ENCODE data around the gene GFY. TPM values are rescaled to one million over a fixed set of nuclear protein-coding genes. Genes with fewer than 3 reads are reported as not detected.
A peak's percentile ranks its signal among the peaks of the same experiment; 100 is the strongest.

The GFY gene
- total and polyA plus RNA-seq, 10 of the 15 experiments (the other 5 are each of a cell fraction or from before 2014, with no cell fraction given): 0.05 TPM; not detected in 9

DNA sequence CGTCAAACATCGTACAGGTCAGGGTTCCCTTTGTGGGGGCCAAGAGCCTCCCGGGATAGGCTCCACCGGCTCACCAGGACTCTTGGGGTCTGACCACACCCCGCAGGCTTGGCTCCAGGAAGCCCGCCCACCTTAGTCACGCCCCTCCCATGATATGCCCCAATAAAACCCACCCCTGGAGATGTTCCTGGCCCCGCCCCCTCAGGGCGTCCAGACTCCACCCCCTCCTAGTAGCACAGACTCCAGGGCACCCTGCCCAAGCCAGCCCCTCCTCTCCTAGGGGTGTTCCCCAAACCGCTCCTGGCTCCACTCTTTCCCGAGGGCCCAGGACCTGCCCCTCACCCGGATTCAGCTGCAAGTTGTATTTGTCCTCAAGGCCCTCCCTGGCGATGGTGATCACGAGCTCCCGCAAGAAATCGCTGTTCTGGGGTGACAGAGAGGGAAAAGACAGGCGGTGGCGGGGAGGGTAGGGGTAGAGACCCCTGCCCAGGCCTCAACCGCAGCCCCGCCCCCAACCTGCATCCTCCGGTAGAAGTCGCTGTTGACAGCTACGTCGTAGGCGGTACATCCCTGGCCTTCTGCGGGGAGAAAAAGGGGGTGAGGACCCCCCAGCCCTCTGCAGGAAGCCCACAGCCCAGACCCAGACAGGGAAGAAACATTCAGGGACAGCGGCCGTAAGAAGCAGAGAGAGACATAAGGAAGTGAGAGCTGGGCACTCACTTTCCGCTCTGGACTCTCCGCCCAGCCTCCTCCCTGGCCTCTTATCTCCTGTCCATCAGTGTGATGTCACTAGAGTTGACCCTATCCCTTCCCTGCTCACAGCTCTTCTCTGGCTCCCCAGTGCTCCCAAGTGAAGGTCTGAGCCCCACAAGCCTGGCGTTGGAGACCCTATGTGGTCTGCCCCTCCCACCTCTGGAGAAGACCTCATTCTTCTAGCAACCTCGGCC lies 22.6 kb downstream of the GFY start:
- FAIRE-seq (no peak), DNase-seq (ENCODE audit: low read depth, low spot score) (no peak), ATAC-seq (no peak)
- peaks cover 19% of the 10 kb centered on the region for H3K79me2 ChIP-seq (ENCODE audit: control insufficient read depth, insufficient read depth, low read length)
- POLR2A ChIA-PET: interaction anchor here (2.4 kb wide), 1 partner anchor 23 kb away, joined by 5 read pairs; no protein-coding TSS in a partner anchor
- RAD21 ChIA-PET (ENCODE audit: unreplicated experiment): no interaction called here
- H3K4me1 ChIP-seq (ENCODE audit: control insufficient read depth, insufficient read depth, low read length): peaks cover 5% of the 10 kb centered on the region
- no peak overlapping the region for H3K4me2 ChIP-seq (ENCODE audit: control insufficient read depth, insufficient read depth)
- CTCF ChIA-PET: interaction anchor here (0.6 to 1.3 kb wide), 3 partner anchors 25 to 170 kb away, joined by 3 to 5 read pairs (median 3); partner anchors contain the start of gene FLT3LG
- SMC1A ChIA-PET (ENCODE audit: uncharacterized antibody, unreplicated experiment): interaction anchor here (0.9 to 3.4 kb wide), 2 partner anchors 23 to 26 kb away, joined by 4 to 11 read pairs; partner anchors contain the start of gene FLT3LG
- BruUV-seq (replicated peaks): TSS peak; percentile 10
- WGBS (ENCODE audit: insufficient coverage, insufficient replicate concordance, low lambda C conversion rate, missing lambda C conversion rate): 93% methylated on average over 27 of the region's 32 CpGs
- H3K27ac ChIP-seq (ENCODE audit: control insufficient read depth, insufficient read depth): no peak overlapping the region
- H3K9ac ChIP-seq (ENCODE audit: control insufficient read depth, insufficient read depth, low read length): no peak overlapping the region
- intact Hi-C loops (cut with micrococcal nuclease; ENCODE audit: unreplicated experiment) (no loop called here), in situ Hi-C loops (cut with MboI) (no loop called here)
- no peak overlapping the region for H2AFZ ChIP-seq (ENCODE audit: control insufficient read depth, low read depth, low read length)
- no peaks in the 10 kb centered on the region; the same call in 1 of the 2 replicates for H4K20me1 ChIP-seq (ENCODE audit: control insufficient read depth, insufficient read depth)
- H3K36me3 ChIP-seq (ENCODE audit: control insufficient read depth in 2 of 2, insufficient read depth in 2 of 2, low read length in 1 of 2): peaks cover 2 to 6% of the 10 kb centered on the region in 2 experiments; a peak in 3 of 4 replicates
- TF ChIP-seq, protein P1, sequence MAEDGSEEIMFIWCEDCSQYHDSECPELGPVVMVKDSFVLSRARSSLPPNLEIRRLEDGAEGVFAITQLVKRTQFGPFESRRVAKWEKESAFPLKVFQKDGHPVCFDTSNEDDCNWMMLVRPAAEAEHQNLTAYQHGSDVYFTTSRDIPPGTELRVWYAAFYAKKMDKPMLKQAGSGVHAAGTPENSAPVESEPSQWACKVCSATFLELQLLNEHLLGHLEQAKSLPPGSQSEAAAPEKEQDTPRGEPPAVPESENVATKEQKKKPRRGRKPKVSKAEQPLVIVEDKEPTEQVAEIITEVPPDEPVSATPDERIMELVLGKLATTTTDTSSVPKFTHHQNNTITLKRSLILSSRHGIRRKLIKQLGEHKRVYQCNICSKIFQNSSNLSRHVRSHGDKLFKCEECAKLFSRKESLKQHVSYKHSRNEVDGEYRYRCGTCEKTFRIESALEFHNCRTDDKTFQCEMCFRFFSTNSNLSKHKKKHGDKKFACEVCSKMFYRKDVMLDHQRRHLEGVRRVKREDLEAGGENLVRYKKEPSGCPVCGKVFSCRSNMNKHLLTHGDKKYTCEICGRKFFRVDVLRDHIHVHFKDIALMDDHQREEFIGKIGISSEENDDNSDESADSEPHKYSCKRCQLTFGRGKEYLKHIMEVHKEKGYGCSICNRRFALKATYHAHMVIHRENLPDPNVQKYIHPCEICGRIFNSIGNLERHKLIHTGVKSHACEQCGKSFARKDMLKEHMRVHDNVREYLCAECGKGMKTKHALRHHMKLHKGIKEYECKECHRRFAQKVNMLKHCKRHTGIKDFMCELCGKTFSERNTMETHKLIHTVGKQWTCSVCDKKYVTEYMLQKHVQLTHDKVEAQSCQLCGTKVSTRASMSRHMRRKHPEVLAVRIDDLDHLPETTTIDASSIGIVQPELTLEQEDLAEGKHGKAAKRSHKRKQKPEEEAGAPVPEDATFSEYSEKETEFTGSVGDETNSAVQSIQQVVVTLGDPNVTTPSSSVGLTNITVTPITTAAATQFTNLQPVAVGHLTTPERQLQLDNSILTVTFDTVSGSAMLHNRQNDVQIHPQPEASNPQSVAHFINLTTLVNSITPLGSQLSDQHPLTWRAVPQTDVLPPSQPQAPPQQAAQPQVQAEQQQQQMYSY (CRISPR knock-in tag; IDR thresholded peaks at IDR 0.05): no peak
- no peak for TF ChIP-seq BCL11A (IDR thresholded peaks at IDR 0.05; ENCODE audit: low read depth, low read length)
- no peak for TF ChIP-seq CBX5 (IDR thresholded peaks at IDR 0.05; ENCODE audit: low read depth)
- TF ChIP-seq SIN3A (IDR thresholded peaks at IDR 0.05; ENCODE audit: low read depth, low read length): no peak
- 0 out of 2 replicates have a peak, but pooled peaks have one; percentile 25 for TF ChIP-seq POLR2AphosphoS2 (IDR thresholded peaks at IDR 0.05; ENCODE audit: low read depth, low read length)
- no peak for TF ChIP-seq IKZF2 (IDR thresholded peaks at IDR 0.05)
- TF ChIP-seq RFX5 (IDR thresholded peaks at IDR 0.05; ENCODE audit: low read depth, low read length): no peak
- no peak for TF ChIP-seq SREBF1 (IDR thresholded peaks at IDR 0.05; ENCODE audit: low read length)
- no peak overlapping the region for H3K4me3 ChIP-seq
- H3K9me3 ChIP-seq (replicated peaks; ENCODE audit: control insufficient read depth, insufficient read depth, low read length): no peaks in the 10 kb centered on the region
- H3K27me3 ChIP-seq (replicated peaks in 1 of 2; ENCODE audit: control insufficient read depth in 2 of 2, insufficient read depth in 2 of 2, low read length in 1 of 2): no peaks in the 10 kb centered on the region

Measured in GM12878 (cell line).